K562 (cell line): ENCODE data around the gene NUDT22. TPM values are rescaled to one million over a fixed set of nuclear protein-coding genes. Genes with fewer than 3 reads are reported as not detected.

Experiments used
- BRF1 ChIP-seq: IDR thresholded peaks from 3 replicates; pipeline ENCODE4 v1.6.1; 2011; ENCODE audit warnings: borderline replicate concordance, mild to moderate bottlenecking; ENCODE audit not compliant: insufficient read length; ENCODE audit errors: extremely low read depth
- CCNT2 ChIP-seq: IDR thresholded peaks from 2 replicates; pipeline ENCODE4 v1.6.1; 2011; ENCODE audit warnings: borderline replicate concordance, low read depth, mild to moderate bottlenecking, moderate library complexity, mixed read lengths, low read length; ENCODE audit not compliant: insufficient read length; ENCODE audit errors: extremely low read depth
- DACH1 ChIP-seq: fragments of 450-650 bp; IDR thresholded peaks from 2 replicates; pipeline ENCODE4 v1.6.1; 2018; ENCODE audit not compliant: partially characterized antibody
- ERF ChIP-seq: fragments of 450-650 bp; formaldehyde crosslinking; IDR thresholded peaks from 2 replicates; pipeline ENCODE4 v1.4.0; 2020; ENCODE audit warnings: mild to moderate bottlenecking, mixed read lengths
- HCFC1 ChIP-seq: IDR thresholded peaks from 2 replicates; pipeline ENCODE4 v1.6.1; 2012; ENCODE audit warnings: low read depth, low read length, improper control_type of control experiment
- HNRNPL ChIP-seq: fragments of 200-400 bp; formaldehyde crosslinking; IDR thresholded peaks from 2 replicates; pipeline ENCODE4 v1.6.1; 2017; ENCODE audit warnings: low read depth, mild to moderate bottlenecking, low read length
- KDM2B ChIP-seq: fragments of 250-450 bp; sonication (Bioruptor Pico); IDR thresholded peaks from 2 replicates; pipeline ENCODE4 v1.8.0; 2021; ENCODE audit warnings: mild to moderate bottlenecking, moderate library complexity
- KDM5B ChIP-seq: fragments of 200-600 bp; sonication (generic); IDR thresholded peaks from 2 replicates; pipeline ENCODE4 v1.6.1; 2012; ENCODE audit warnings: low read depth, mild to moderate bottlenecking, moderate library complexity, low read length, control low read depth, inconsistent platforms; ENCODE audit not compliant: insufficient replicate concordance
- MCM3 ChIP-seq: fragments of 450-650 bp; IDR thresholded peaks from 2 replicates; pipeline ENCODE4 v1.6.1; 2016
- NONO ChIP-seq, 2 experiments: fragments of 200-400 bp in 1 of 2; fragments of 450-650 bp in 1 of 2; formaldehyde crosslinking in 1 of 2; IDR thresholded peaks; 2 replicates each; pipeline ENCODE4 v1.6.1; 2017; ENCODE audit warnings: low read depth in 2 of 2, mild to moderate bottlenecking in 2 of 2, moderate library complexity in 2 of 2, low read length in 1 of 2
- NR2C2 ChIP-seq, 2 experiments: fragments of 200-800 bp in 1 of 2; sonication (Bioruptor generic) in 1 of 2; sonication (generic) in 1 of 2; formaldehyde crosslinking in 1 of 2; IDR thresholded peaks; 2 replicates each; pipeline versions ENCODE4 v1.6.1 to v1.8.0; 2016 to 2022; ENCODE audit warnings: mild to moderate bottlenecking in 1 of 2, missing compliant biosample characterization in 1 of 2, missing genetic modification characterization in 1 of 2, missing genetic modification reagents in 1 of 2
- POLR2AphosphoS5 ChIP-seq: IDR thresholded peaks from 2 replicates; pipeline ENCODE4 v1.6.1; 2011; ENCODE audit warnings: mild to moderate bottlenecking, low read depth, low read length, moderate library complexity; ENCODE audit not compliant: control insufficient read depth, insufficient read depth
- RBM34 ChIP-seq: fragments of 200-400 bp; formaldehyde crosslinking; IDR thresholded peaks from 2 replicates; pipeline ENCODE4 v1.6.1; 2018; ENCODE audit warnings: low read length, borderline replicate concordance; ENCODE audit not compliant: insufficient read depth
- SMAD3 ChIP-seq: fragments of 450-650 bp; formaldehyde crosslinking; conservative IDR thresholded peaks from 2 replicates; pipeline ENCODE4 v1.4.0; 2020; ENCODE audit warnings: mild to moderate bottlenecking
- SMARCA5 ChIP-seq: fragments of 450-650 bp; IDR thresholded peaks from 2 replicates; pipeline ENCODE4 v1.6.1; 2016
- TAF15 ChIP-seq: fragments of 200-400 bp; formaldehyde crosslinking; IDR thresholded peaks from 2 replicates; pipeline ENCODE4 v1.6.1; 2017; ENCODE audit warnings: mild to moderate bottlenecking, low read depth, low read length, moderate library complexity
- YY1 ChIP-seq, 3 experiments: IDR thresholded peaks; 2 replicates each; pipeline ENCODE4 v1.6.1; 2011; ENCODE audit warnings: low read length in 2 of 3, mild to moderate bottlenecking in 2 of 3, moderate library complexity in 2 of 3, borderline replicate concordance in 1 of 3, control low read depth in 1 of 3, low read depth in 1 of 3; ENCODE audit not compliant: insufficient read depth in 3 of 3, insufficient replicate concordance in 2 of 3, control insufficient read depth in 1 of 3, insufficient read length in 1 of 3; ENCODE audit errors: extremely low read depth in 1 of 3
- ZKSCAN3 ChIP-seq: fragments of 250-450 bp; sonication (Bioruptor Pico); IDR thresholded peaks from 2 replicates; pipeline ENCODE4 v1.4.0; 2020
- ZNF318 ChIP-seq, 2 experiments: fragments of 450-650 bp; IDR thresholded peaks; 2 replicates each; pipeline ENCODE4 v1.6.1; 2016; ENCODE audit warnings: mild to moderate bottlenecking in 2 of 2, borderline replicate concordance in 1 of 2, low read depth in 1 of 2, moderate library complexity in 1 of 2
- polyA plus RNA-seq, 8 experiments: library from polyadenylated mRNA; depleted of rRNA in 4 of 8; stranded (reverse) in 5 of 8; unstranded in 3 of 8; fragments of >200 nt; fragmentation: Nextera tagmentation in 2 of 8; fragmentation: Illumina TruSeq in 1 of 8; extraction: Ambion mirVana in 2 of 8; extraction: Trizol in 1 of 8; gene quantifications; 2 replicates each; pipeline versions ENCODE4 v1.2.1 to v1.2.3, GENCODE V29; 2011 to 2014; ENCODE audit warnings: inconsistent platforms in 1 of 8, missing spikeins in 1 of 8
- total RNA-seq, 7 experiments: library from RNA; depleted of rRNA in 6 of 7; stranded (reverse); fragments of >200 nt in 6 of 7; fragmentation: Illumina TruSeq in 2 of 7; extraction: Trizol in 2 of 7; gene quantifications; 2 replicates each; pipeline versions ENCODE4 v1.2.1 to v1.2.3, GENCODE V29; 2011 to 2021; ENCODE audit warnings: low replicate concordance in 1 of 7

NUDT22 gene
- total and polyA plus RNA-seq, 9 of the 15 experiments (the other 6 are each of a cell fraction or from before 2014, with no cell fraction given), result 6.3 to 92.6 (median 37.4) TPM

- TF ChIP-seq ZKSCAN3 (CRISPR knock-in tag), result no peak
- TF ChIP-seq HCFC1, result no peak
- no peak for TF ChIP-seq KDM2B
- TF ChIP-seq HNRNPL, result peak; percentile 53; the same call in 1 of the 2 replicates
- no peak for TF ChIP-seq NR2C2 (CRISPR knock-in tag; IDR thresholded peaks at IDR 0.05)
- TF ChIP-seq NR2C2 (tag; IDR thresholded peaks at IDR 0.05), result 0 out of 2 replicates have a peak, but pooled peaks have one; percentile 23
- no peak for TF ChIP-seq POLR2AphosphoS5
- TF ChIP-seq CCNT2, result no peak
- TF ChIP-seq SMARCA5, result no peak
- TF ChIP-seq MCM3, result no peak
- peak; percentile 27 for TF ChIP-seq KDM5B
- no peak for TF ChIP-seq BRF1
- no peak for TF ChIP-seq RBM34
- no peak for TF ChIP-seq ZNF318 (IDR thresholded peaks at IDR 0.05; ENCODE audit: borderline replicate concordance in 1 of 2, low read depth in 1 of 2)
- TF ChIP-seq SMAD3, result no peak
- TF ChIP-seq DACH1, result no peak
- no peak for TF ChIP-seq TAF15
- TF ChIP-seq YY1 (IDR thresholded peaks at IDR 0.05; ENCODE audit: borderline replicate concordance in 1 of 3, control insufficient read depth in 1 of 3, extremely low read depth in 1 of 3, insufficient read depth in 3 of 3, insufficient read length in 1 of 3, insufficient replicate concordance in 2 of 3, low read depth in 1 of 3, low read length in 2 of 3), result peak in 2 of 3 experiments; percentile 25 to 39
- 0 out of 4 replicates have a peak, but pooled peaks of 1 of the 2 experiments have one; percentile 44 for TF ChIP-seq NONO (IDR thresholded peaks at IDR 0.05; ENCODE audit: low read depth in 2 of 2, low read length in 1 of 2)
- no peak for TF ChIP-seq ERF (CRISPR knock-in tag)
Observed at GRCh38 chr11:64234647-64235379, 8.7 kb downstream of the NUDT22 start (continued).
